MM.1S (cell line): ENCODE results near the gene MRPS5.
A peak's percentile ranks its signal among the peaks of the same experiment; 100 is the strongest.

Source experiments
- DNase-seq: peaks from one replicate; pipeline ENCODE4 v3.0.0-alpha.2; 2015
- H2AFZ ChIP-seq: fragments of 300-600 bp; sonication (generic); 2 replicates; pipeline ENCODE4 v1.6.0; 2016; ENCODE audit warnings: antibody characterized with exemption, low read length
- H3F3A ChIP-seq: fragments of 300-600 bp; sonication (generic); 2 replicates; pipeline ENCODE4 v1.6.1; 2016; ENCODE audit warnings: mild to moderate bottlenecking, antibody characterized with exemption, low read length, moderate library complexity, mixed read lengths; ENCODE audit not compliant: insufficient read depth
- H3K27ac ChIP-seq: fragments of 300-600 bp; sonication (generic); 2 replicates; pipeline ENCODE4 v1.5.1; 2016; ENCODE audit warnings: mild to moderate bottlenecking, low read length
- H3K27me3 ChIP-seq: fragments of 300-600 bp; sonication (generic); replicated peaks from 2 replicates; pipeline ENCODE4 v1.6.0; 2016; ENCODE audit warnings: low read length; ENCODE audit not compliant: insufficient read depth
- H3K36me3 ChIP-seq: fragments of 300-600 bp; sonication (generic); replicated peaks from 2 replicates; pipeline ENCODE4 v1.6.1; 2016; ENCODE audit warnings: mild to moderate bottlenecking, low read length, mixed read lengths; ENCODE audit not compliant: insufficient read depth
- H3K4me1 ChIP-seq: fragments of 300-600 bp; sonication (generic); 2 replicates; pipeline ENCODE4 v1.6.1; 2016; ENCODE audit warnings: low read length, mixed read lengths
- H3K4me2 ChIP-seq: fragments of 300-600 bp; sonication (generic); 2 replicates; pipeline ENCODE4 v1.6.0; 2016; ENCODE audit warnings: low read depth, low read length
- H3K4me3 ChIP-seq: fragments of 300-600 bp; sonication (generic); 2 replicates; pipeline ENCODE4 v1.5.1; 2016; ENCODE audit warnings: low read length, mixed read lengths
- H3K79me2 ChIP-seq: fragments of 300-600 bp; sonication (generic); 2 replicates; pipeline ENCODE4 v1.6.1; 2016; ENCODE audit warnings: mixed run types, low read length, mixed read lengths
- H3K9ac ChIP-seq: fragments of 300-600 bp; sonication (generic); 2 replicates; pipeline ENCODE4 v1.6.1; 2016; ENCODE audit warnings: low read length, mixed read lengths
- H3K9me2 ChIP-seq: fragments of 300-600 bp; sonication (generic); replicated peaks from 2 replicates; pipeline ENCODE4 v1.6.1; 2016; ENCODE audit warnings: mild to moderate bottlenecking, low read length, mixed read lengths; ENCODE audit not compliant: insufficient read depth
- H3K9me3 ChIP-seq: fragments of 300-600 bp; sonication (generic); replicated peaks from 2 replicates; pipeline ENCODE4 v1.6.1; 2016; ENCODE audit warnings: mild to moderate bottlenecking, low read length, mixed read lengths; ENCODE audit not compliant: insufficient read depth
- H4K20me1 ChIP-seq: fragments of 300-600 bp; sonication (generic); 2 replicates; pipeline ENCODE4 v1.6.1; 2016; ENCODE audit warnings: mild to moderate bottlenecking, low read length, moderate library complexity, mixed read lengths; ENCODE audit not compliant: insufficient read depth
- EZH2 ChIP-seq: fragments of 300-600 bp; sonication (generic); optimal IDR thresholded peaks from 2 replicates; pipeline ENCODE3; 2017; ENCODE audit warnings: low read depth, mild to moderate bottlenecking, antibody characterized with exemption, low read length, mixed read lengths
- EZH2phosphoT487 ChIP-seq: fragments of 300-600 bp; sonication (generic); IDR thresholded peaks from 2 replicates; pipeline ENCODE4 v1.6.1; 2018; ENCODE audit warnings: antibody characterized with exemption, low read length
- TF ChIP-seq, protein P1 (sequence below): fragments of 300-600 bp; sonication (generic); IDR thresholded peaks from 2 replicates; pipeline ENCODE4 v1.5.1; 2016; ENCODE audit warnings: antibody characterized with exemption, low read length, mixed read lengths

The MRPS5 gene

DNA sequence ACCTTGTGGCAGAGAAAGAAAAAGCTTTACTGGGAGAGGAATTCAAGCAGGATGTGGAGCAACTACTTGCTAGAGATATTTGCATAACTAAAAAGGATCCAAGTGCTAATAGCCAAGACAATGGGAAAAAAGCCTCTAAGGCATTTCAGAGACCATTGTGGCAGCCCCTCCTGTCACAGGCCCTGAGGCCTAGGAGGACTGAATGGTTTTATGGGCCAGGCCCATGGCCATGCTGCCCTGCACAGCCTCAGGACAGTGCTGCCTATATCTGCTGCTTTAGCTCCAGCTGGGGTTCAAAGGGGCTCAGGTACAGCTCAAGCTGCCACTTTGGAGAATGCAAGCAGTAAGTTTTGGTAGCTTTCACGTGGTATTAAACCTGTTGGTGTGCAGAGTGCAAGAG is 17.1 kb upstream of the MRPS5 start:
- no peaks in the 10 kb centered on the region for H3K36me3 ChIP-seq
- no peak overlapping the region for H3K4me2 ChIP-seq
- H3F3A ChIP-seq, result no peaks in the 10 kb centered on the region
- no peaks in the 10 kb centered on the region for H3K9me3 ChIP-seq
- DNase-seq, result no peak
- H3K27me3 ChIP-seq, result no peaks in the 10 kb centered on the region
- no peak overlapping the region for H3K9ac ChIP-seq
- H3K4me1 ChIP-seq, result 0 out of 2 replicates have a peak, but pooled peaks cover 5% of the 10 kb centered on the region
- no peaks in the 10 kb centered on the region for H3K9me2 ChIP-seq
- H3K27ac ChIP-seq, result no peak overlapping the region
- no peak overlapping the region for H2AFZ ChIP-seq
- no peaks in the 10 kb centered on the region for H3K79me2 ChIP-seq
- no peaks in the 10 kb centered on the region for H4K20me1 ChIP-seq
- H3K4me3 ChIP-seq, result no peak overlapping the region
- TF ChIP-seq EZH2phosphoT487 (no peak), EZH2 (no peak)
- TF ChIP-seq, protein P1, sequence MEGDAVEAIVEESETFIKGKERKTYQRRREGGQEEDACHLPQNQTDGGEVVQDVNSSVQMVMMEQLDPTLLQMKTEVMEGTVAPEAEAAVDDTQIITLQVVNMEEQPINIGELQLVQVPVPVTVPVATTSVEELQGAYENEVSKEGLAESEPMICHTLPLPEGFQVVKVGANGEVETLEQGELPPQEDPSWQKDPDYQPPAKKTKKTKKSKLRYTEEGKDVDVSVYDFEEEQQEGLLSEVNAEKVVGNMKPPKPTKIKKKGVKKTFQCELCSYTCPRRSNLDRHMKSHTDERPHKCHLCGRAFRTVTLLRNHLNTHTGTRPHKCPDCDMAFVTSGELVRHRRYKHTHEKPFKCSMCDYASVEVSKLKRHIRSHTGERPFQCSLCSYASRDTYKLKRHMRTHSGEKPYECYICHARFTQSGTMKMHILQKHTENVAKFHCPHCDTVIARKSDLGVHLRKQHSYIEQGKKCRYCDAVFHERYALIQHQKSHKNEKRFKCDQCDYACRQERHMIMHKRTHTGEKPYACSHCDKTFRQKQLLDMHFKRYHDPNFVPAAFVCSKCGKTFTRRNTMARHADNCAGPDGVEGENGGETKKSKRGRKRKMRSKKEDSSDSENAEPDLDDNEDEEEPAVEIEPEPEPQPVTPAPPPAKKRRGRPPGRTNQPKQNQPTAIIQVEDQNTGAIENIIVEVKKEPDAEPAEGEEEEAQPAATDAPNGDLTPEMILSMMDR, result no peak

DNA sequence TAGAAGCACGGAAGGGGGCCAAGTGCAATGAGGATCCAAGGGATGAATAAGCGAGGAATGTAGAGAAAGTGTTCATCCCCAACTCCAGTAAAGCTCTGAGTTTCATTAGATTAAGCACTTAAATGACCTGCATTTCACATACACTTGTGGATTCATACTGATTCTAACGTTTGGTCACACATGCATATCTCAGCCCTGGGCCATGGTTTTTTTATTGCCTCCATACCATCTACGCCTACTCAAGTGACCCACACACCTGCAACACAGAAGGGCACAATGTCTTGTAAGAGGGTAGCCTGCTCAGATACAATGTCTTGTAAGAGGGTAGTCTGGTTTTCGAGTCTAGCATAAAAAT is 566 bp upstream of the MRPS5 start:
- H3K27ac ChIP-seq, result no peak overlapping the region
- TF ChIP-seq, protein P1, result no peak
- TF ChIP-seq EZH2phosphoT487 (no peak), EZH2 (no peak)
- peak overlapping the region; percentile 95; the same call in 1 of the 2 replicates for H3K9ac ChIP-seq
- H3K9me2 ChIP-seq, result no peaks in the 10 kb centered on the region
- H4K20me1 ChIP-seq, result 0 out of 2 replicates have a peak, but pooled peaks cover 7% of the 10 kb centered on the region
- no peak for DNase-seq
- peak overlapping the region; percentile 86 for H3K4me3 ChIP-seq
- peak overlapping the region; percentile 62 for H3K4me2 ChIP-seq
- H3K79me2 ChIP-seq, result peaks cover 46% of the 10 kb centered on the region
- H3K27me3 ChIP-seq, result no peaks in the 10 kb centered on the region
- H2AFZ ChIP-seq, result peak overlapping the region; percentile 76
- H3K4me1 ChIP-seq, result peaks cover 14% of the 10 kb centered on the region
- H3K9me3 ChIP-seq, result no peaks in the 10 kb centered on the region
- H3F3A ChIP-seq, result no peaks in the 10 kb centered on the region
- no peaks in the 10 kb centered on the region for H3K36me3 ChIP-seq

DNA sequence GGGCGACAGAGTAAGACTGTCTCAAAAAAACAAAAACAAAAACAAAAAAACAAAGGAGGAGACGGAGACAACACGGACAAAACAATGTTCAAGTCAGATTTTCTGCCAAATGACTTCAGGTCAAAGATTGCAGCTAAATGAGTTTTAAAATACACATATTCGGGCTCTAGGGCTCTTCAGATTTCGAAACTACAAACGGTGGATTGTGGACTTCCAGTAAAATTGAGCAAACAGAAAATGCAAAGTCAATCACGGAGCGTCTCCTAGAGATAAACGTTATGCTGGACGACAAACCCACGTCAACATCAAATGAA is 558 bp downstream of the MRPS5 start:
- peak overlapping the region; percentile 77; the same call in 1 of the 2 replicates for H3K27ac ChIP-seq
- TF ChIP-seq EZH2phosphoT487 (no peak), EZH2 (no peak)
- TF ChIP-seq, protein P1, result no peak
- 0 out of 2 replicates have a peak, but pooled peaks cover 7% of the 10 kb centered on the region for H4K20me1 ChIP-seq
- H3K9ac ChIP-seq, result peak overlapping the region; percentile 95
- H3K27me3 ChIP-seq, result no peaks in the 10 kb centered on the region
- peaks cover 54% of the 10 kb centered on the region for H3K79me2 ChIP-seq
- H3F3A ChIP-seq, result no peaks in the 10 kb centered on the region
- H3K4me1 ChIP-seq, result peaks cover 14% of the 10 kb centered on the region
- H3K4me2 ChIP-seq, result peak overlapping the region; percentile 62; the same call in 1 of the 2 replicates
- no peak for DNase-seq
- no peaks in the 10 kb centered on the region; the same call in 1 of the 2 replicates for H3K36me3 ChIP-seq
- H3K9me3 ChIP-seq, result no peaks in the 10 kb centered on the region
- no peaks in the 10 kb centered on the region for H3K9me2 ChIP-seq
- H2AFZ ChIP-seq, result peak overlapping the region; percentile 76
- H3K4me3 ChIP-seq, result peak overlapping the region; percentile 86
